GM11168 (cell line): ENCODE results near the gene SACM1L.
"Not testable (repeated sequence)": the region's sequence is repeated elsewhere in the genome, so short reads cannot be mapped to it uniquely, and the experiment has no call there.

Experiments used
- in situ Hi-C: fragments of 300-500 bp; cut with MboI; formaldehyde crosslinking; loops from one replicate; pipeline ENCODE4 v1.12.0; 2022; ENCODE audit warnings: low sequenced_read_pairs; ENCODE audit not compliant: unreplicated experiment

SACM1L gene

GRCh38 chr3:45730409-45731154 lies 41.4 kb downstream of the SACM1L start:
- in situ Hi-C loops = no loop called here

GRCh38 chr3:45736707-45737106 lies 47.5 kb downstream of the SACM1L start:
- in situ Hi-C loops = no loop called here

DNA sequence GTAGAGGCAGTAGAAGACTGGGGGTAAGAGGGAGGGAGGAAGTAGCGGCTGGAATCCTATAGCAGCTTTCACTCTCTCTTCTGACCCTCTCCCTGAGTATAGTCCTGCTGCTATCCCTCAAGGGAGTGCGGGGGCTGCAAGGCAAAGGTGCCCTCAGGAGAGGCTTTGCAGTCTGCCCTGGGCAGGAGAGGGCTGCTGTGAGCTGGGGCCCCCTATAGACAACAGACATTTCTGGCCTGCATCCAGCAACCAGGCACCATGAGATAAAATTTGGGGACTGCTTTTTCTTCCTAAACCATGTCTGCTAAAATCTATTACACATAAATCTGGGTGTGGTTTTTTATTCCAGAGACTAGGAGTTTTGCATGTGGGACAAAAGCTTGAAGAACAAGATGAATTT lies 48.0 kb downstream of the SACM1L start:
- in situ Hi-C loops = no loop called here

GRCh38 chr3:45739991-45740390 lies 50.8 kb downstream of the SACM1L start:
- in situ Hi-C loops = no loop called here

- in situ Hi-C loops = no loop called here
Observed at GRCh38 chr3:45741247-45741646, 52.1 kb downstream of the SACM1L start.

- in situ Hi-C loops = no loop called here
Observed at GRCh38 chr3:45741742-45742460, 52.7 kb downstream of the SACM1L start.

DNA sequence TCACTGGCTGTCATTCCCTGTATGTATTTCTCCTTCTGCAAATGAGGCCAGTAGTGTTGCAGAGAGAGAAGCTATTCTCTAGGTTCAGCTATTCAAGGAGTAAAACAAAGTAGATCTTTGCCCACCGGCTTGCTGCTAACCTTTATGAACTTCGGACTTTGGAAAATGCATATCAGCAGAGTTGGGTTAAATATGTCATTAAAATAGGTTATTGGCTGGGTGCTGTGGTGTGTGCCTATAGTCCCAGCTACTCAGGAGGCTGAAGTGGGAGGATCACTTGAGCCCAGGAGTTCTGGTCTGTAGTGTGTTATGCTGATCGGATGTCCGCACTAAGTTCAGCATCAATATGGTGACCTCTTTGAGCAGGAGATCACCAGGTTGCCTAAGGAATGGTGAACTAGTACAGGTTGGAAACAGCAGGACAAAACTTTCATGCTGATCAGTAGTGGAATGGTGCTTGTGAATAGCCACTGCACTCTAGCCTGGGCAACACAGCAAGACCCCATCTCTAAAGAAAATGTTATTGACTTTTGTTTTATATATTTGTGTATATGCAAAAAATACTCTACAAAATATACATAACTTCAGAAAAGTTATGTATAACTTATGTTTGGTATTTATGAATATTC lies 53.4 kb downstream of the SACM1L start:
- in situ Hi-C loops = no loop called here

DNA sequence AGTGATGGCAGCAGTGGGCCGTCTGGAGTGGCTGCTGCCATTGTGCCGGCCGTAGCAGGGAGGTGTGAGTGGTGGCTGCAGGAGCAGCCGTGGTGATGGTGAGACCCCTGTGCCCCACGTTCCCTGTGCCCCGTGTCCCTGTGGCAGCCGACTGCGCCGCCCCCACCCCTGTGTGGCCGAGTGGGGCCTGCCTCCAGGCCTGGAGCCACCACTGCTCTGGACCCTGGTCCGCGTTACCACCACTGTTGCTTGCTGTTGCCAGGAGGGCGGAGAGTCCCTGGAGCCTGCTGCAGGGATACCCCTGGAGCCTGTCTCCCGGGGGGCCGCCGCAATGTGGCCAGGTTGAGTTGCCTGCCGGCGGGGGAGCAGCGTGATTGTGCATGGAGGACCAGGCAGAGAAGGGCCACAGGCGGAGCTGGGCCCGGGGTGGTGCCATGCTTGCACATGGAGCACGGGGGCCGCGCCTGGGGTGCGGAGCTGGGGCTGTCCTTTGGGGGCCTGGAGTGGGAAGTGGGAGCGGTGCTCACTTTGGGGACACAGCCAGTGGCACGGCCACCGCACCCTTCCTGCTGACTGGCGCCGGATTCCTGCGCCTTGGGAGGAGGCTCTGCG lies 57.1 kb downstream of the SACM1L start:
- in situ Hi-C loops = no loop called here

DNA sequence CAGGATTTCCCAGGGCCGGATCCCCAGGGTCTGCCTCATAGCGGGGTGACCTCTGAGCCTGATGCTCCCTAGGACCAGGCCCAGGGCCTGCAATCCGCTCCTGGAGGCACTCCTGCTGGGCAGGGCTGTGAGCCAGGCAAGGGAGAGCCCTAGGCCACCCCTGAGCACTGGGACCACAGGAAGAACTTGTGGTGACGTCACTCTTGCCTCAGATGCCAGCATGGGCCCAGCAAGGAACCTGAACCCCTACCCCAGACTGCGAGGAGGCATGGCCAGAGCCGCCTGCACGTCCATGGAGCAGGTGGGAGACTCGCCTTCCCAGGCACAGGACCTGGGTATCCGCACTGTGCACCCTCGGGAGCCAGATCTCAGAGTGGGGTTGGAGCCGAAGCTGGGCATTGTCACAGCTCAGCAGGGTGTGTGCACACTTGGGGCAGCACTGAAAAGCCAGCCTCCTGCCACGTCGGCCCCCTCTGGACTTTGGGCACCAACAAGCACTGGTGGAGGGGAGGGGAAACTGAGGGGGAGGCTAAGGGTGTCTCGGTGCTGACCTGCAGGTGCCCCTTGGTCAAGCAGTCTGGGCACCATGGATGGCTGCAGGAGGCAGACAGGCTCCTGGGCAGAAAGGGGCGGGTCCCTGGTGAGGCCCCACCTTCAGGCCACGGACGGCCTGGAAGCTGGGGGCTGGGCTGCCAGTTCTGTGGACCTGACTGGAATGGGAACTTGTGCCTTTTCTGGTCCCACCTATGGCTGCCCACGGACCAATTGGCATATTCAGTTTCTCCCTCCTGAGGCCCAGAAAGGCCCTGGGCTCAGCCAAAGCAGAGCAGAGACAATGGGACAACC lies 57.8 kb downstream of the SACM1L start:
- in situ Hi-C loops = no loop called here

DNA sequence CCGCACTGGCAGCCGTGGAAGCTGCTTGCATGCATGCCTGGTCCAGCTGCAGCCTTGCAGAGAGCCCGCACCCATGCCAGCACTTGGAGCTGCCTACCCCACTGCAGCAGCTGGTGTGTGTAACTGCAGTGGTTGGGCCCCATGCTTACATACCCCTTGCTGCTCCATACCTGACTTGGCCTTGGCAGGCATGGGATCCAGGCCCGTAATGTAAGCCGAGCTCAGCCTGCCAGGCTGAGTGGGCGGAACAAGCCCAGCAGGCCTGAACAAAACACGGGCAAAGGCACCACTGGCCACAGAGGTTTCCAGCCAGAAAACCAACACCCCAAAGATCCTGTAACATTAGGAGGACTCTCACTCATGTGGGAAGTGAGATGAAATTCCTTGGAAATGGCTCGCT lies 58.9 kb downstream of the SACM1L start:
- in situ Hi-C loops = no loop called here

- in situ Hi-C loops = not testable (repeated sequence)
Observed at GRCh38 chr3:45749036-45749600, 59.9 kb downstream of the SACM1L start.

DNA sequence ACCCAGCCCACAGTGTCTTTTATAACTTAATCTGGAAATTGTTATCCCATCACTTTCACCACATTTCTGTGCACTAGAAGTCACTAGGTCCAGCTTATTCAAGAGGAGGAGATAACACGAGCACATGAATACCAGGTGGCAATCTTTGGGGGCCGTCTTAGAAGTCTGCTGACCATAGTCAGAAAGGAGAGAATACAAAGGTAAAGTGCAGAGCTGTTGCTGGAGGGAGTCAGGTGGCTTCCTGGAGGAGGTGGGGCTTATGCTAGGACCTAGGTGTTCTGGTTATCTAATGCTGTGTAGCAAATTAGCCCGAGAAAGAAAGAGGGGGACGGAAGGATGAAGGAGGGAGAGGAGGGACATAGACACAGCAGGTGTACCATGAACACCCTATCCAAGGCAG lies 60.7 kb downstream of the SACM1L start:
- in situ Hi-C loops = no loop called here

GRCh38 chr3:45751537-45752242 lies 62.5 kb downstream of the SACM1L start:
- in situ Hi-C loops = no loop called here

GRCh38 chr3:45753095-45753494 lies 63.9 kb downstream of the SACM1L start:
- in situ Hi-C loops = no loop called here

DNA sequence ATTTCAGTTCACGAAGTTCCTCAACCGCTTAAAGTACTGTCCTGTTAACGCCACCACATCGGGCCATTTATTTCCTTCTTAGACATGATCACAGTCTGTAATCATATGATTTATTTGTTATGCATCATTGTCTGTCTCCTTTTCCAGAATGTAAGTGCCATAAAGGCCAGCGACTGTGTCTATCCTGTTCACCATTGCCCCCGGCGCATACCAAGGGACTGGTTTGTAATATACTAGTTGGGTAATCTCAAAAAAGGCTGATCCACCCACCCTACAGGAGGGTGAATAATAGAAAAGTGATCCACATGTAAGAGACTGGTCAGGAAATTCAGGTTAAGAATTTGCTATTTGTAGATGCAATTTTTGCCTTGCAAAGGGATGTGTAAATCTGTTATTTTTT lies 65.3 kb downstream of the SACM1L start:
- in situ Hi-C loops = no loop called here

GRCh38 chr3:45756055-45756454 lies 66.9 kb downstream of the SACM1L start:
- in situ Hi-C loops = no loop called here

- in situ Hi-C loops = not testable (repeated sequence)
Observed at GRCh38 chr3:45757141-45757540, 67.9 kb downstream of the SACM1L start.

GRCh38 chr3:45758871-45759270 lies 69.7 kb downstream of the SACM1L start:
- in situ Hi-C loops = no loop called here

DNA sequence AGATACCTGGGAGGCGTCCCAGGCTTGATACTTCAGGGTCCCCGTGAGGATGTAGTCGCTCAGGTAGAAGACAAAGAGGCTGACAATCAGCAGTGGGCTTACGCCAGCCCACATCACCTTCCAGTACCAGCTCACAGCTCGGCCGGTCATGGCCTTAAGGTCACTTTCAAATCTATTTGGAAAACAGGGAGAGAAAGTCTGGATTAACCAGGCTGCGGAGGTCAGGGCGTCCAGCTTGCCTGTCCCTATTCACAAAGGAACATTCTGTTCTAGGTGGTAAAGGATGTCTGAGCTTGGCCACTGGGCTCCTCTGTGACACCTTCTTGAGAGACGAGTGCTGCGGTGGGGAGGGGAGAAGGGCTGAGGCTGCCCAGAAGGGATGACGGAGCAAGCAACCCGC lies 70.7 kb downstream of the SACM1L start:
- in situ Hi-C loops = loop anchor here (5.0 to 10.0 kb wide), 2 partner anchors 167 to 325 kb away; no protein-coding TSS in a partner anchor
